NCI-H446 treated with DMSO at 0.1 percent for 48 hours (cell line): Measurements from ENCODE around the gene MTX2.
"Not testable (repeated sequence)": the region's sequence is repeated elsewhere in the genome, so short reads cannot be mapped to it uniquely, and the experiment has no call there.

Source experiments
- DNase-seq: peaks from one replicate; lab custom pipeline; 2025; lab: John Stamatoyannopoulos, UW

MTX2 gene

GRCh38 chr2:176291335-176291734 lies 22.1 kb downstream of the MTX2 start:
- DNase-seq: no peak

DNA sequence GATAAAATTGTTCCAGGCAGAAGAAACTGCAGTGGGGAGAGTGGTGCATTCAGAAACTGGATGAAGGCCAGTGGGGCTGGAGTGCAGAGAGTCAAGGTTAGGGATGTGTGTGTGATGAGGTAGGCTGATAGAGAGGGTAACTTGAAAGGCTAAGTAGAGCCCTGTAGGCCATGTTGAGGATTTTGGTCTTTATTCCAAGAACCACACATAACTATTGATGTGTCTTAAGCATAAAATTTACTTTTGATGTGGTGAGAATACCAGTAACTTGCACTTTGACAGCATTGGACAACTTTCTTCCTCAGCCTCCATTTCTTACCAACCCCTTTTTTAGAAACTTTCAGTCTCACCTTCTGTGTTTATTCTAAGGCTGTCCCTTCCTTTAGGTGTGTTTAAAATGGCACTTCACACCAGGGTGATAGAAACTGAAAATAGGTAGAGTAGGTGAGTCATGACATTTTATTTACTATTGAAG lies 22.6 kb downstream of the MTX2 start:
- no peak for DNase-seq

DNA sequence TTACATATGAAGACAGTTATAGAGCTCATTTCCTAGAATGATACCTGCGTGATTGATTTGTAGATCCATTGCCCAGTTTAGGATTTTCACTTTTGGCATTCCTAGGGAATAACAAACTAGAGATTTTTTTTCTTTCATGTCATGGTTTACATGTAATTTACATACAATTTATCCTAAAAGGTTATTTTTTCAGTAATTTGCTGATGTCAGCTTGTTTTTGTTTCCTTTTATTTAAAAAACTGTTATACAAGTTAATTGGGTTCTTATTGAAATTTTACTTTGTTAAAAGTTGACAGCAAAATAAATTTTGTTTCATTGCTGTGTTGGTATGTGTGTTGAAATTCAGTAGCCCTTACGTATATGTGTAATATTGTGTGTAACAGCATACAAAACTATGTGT lies 23.4 kb downstream of the MTX2 start:
- DNase-seq: no peak

DNA sequence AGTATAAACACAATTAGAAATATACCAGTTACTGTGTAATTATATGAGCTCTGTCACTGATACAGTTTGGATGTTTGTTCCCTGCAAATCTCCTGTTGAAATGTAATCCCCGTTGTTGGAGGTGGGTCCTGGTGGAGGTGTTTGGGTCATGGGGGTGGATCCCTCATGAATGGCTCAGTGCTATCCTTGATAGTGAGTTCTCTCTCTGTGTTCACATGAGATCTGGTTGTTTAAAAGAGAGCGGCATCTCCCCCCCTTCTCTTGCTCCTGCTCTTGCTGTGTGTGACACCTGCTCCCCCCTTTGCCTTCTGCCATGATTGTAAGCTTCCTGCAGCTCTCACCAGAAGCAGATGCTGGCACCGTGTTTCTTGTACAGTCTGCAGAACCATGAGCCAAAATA lies 24.1 kb downstream of the MTX2 start:
- DNase-seq: no peak

DNA sequence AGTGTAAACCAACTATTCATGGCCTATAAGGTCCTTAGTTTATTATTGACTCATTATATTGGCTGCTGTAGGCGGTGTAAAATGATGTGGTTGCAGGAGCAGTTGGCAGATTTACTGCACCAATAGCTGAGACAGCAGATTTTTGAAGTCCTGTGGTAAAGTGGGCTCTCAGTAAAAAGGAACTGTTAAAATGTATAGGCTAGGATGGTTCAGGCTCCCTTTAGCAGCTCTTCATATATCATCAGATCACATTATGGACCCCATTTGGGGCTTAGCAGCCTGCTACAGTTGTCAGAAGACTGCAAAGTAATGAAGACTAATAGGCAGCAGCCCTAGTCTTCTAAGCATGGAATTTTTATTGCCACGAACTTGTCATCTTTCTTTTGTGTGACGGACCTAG lies 27.8 kb downstream of the MTX2 start:
- DNase-seq: no peak

- no peak for DNase-seq
Measured at GRCh38 chr2:176297737-176298136, 28.5 kb downstream of the MTX2 start.

DNA sequence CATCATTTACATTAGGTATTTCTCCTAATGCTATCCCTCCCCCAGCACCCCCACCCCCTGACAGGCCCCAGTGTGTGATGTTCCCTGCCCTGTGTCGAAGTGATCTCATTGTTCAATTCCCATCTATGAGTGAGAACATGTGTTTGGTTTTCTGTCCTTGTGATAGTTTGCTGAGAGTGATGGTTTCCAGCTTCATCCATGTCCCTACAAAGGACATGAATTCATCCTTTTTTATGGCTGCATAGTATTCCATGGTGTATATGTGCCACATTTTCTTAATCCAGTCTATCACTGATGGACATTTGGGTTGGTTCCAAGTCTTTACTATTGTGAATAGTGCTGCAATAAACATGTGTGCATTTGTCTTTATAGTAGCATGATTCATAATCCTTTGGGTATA lies 36.8 kb downstream of the MTX2 start:
- not testable (repeated sequence) for DNase-seq

GRCh38 chr2:176317199-176317598 lies 48.0 kb downstream of the MTX2 start:
- DNase-seq: no peak

DNA sequence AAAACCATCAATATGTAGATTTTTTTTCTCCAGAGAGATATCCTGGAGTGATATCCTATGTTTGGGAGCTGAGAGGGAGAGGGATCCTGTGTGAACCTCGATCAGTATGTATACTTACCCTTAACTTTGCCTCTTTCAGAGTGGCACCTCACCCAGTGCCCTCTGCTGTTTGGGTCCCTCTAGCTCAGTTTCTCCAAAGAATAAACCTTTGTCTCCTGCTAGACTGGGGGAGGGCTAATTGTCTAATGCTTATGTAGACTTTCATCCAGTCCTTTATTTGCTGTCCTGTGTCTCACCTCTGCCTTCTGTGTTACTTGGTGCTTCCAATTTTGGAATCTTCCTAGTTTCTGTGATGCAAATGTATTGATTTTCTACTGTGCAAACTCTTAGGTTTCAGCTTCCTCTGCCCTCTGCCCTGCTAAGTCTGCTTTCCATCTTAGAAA lies 48.4 kb downstream of the MTX2 start:
- DNase-seq: no peak

GRCh38 chr2:176321916-176322315 lies 52.7 kb downstream of the MTX2 start:
- no peak for DNase-seq

DNA sequence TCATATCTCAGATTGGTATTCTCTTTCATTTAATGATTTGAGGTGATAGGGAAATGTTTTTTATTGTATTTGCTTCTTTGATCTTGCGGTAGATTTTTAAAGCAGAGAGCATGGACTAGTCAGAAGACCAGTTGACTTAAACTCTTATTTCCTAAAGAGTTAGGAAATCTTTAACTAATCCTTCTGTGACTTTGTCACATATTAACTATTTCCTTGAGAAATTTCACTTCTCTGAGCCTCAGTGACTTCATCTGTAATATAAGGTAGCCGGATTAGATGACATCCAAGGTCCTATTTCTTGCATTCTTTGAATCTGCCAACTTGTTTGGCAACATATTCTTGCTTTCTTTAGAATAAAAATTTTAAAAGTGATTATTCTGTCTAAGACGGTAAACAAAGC lies 55.6 kb downstream of the MTX2 start:
- DNase-seq: no peak

GRCh38 chr2:176325732-176326131 lies 56.5 kb downstream of the MTX2 start:
- no peak for DNase-seq

DNA sequence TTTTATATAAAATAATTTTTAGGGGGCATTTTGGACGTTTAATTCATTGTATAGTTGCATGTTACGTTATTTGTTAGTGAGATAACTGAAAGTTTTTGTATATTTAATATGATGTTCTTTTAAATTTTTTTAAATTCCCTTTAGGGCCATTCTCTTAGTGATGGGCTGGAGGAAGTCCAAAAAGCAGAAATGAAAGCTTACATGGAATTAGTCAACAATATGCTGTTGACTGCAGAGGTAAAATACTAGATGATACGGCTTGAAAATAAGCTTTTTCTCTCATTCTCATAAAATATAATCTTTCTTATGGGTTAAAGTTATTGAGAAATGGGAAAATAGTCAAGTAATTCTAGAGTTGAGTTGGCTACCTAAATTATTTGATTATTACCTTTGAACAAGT lies 58.9 kb downstream of the MTX2 start:
- no peak for DNase-seq

DNA sequence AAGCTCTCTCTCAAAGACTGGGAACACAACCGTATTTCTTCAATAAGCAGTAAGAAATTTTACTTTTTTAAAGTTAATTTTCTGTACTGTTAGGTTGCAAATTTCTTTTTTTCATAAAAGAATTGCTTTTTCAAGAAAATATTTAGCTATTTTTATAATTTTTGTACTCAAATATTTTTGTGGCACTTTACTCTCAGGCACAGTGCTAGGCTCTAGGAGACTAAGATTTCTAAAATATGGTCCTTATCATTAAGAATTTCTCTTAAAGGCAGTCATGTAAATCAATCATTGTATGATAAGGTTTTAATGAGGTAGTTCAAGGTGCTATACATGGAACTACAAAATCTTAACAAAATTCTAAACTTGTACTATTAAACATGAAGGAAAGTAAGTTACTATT lies 61.4 kb downstream of the MTX2 start:
- no peak for DNase-seq

DNA sequence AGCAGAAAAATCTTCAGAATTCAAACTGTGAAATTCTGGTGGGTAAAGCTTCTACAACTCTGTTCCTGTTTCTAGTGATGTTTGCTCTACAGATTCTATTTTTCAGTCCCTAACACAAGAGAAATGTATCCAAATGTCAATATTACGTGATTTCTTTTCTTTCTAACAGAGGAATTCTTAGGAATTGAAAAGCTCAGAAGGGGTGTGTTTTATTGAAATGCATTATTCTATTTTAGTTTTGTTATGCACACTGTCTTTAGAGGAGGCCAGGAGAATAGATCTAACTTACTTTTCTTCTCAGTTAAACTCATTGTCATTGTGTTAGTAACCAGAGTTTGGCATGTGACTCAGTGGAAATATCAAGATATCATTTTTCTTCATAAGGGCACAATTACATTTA lies 62.4 kb downstream of the MTX2 start:
- DNase-seq: no peak

DNA sequence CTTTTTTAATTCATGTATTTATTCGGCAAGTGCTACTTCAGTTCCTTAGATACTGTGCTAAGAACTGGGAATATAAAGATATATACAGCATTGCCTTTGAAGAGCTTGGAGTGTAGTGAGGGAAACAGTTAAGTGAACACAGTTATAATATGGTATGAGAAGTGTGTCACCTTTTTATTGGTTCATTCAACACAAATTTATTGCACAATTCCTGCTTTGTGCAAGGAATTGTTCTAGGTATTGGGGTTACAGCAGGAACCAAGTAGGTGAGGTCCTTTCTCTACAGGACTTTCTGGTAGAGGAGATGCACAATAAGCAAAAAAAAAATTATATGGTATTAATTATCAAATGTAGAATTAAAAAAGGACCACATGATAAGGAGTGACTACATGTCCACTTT lies 65.5 kb downstream of the MTX2 start:
- DNase-seq: no peak

DNA sequence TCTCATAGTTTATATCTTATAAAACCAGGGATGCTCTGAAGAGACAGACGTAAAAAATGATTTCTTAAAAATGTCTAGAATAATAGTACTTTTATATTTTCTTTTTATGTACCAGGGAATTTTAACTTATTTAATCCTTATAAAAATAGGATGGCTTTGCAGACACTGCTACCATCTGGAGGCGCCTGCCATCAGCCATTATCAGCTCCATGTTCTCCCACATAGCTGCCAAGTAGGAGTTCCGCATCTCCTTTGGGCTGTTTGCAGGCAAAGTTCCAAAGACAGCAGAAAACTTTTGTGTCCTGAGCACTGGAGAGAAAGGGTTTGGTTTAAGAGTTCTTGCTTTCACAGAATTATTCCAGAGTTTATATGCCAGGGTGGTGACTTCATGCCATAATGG lies 69.2 kb downstream of the MTX2 start:
- DNase-seq: no peak

- no peak for DNase-seq
Measured at GRCh38 chr2:176339208-176339607, 70.0 kb downstream of the MTX2 start.

DNA sequence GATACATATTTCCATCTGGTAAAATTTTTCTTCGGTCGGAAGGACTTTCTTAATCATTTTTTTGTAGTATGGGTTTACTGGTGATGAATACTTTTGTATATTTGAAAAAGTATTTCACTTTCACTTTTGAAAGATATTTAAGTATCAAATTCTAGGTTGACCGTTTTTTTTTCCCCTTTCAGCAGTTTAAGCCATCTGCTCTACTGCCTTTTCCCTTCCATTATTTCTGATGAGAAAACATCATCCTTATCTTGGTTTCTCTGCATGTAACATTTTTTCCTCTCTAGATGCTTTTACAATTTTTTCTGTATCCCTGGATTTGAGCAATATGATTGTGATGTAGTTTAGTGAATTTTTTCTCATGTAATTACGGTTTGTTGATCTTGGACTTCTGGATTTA lies 87.0 kb downstream of the MTX2 start:
- DNase-seq: no peak

DNA sequence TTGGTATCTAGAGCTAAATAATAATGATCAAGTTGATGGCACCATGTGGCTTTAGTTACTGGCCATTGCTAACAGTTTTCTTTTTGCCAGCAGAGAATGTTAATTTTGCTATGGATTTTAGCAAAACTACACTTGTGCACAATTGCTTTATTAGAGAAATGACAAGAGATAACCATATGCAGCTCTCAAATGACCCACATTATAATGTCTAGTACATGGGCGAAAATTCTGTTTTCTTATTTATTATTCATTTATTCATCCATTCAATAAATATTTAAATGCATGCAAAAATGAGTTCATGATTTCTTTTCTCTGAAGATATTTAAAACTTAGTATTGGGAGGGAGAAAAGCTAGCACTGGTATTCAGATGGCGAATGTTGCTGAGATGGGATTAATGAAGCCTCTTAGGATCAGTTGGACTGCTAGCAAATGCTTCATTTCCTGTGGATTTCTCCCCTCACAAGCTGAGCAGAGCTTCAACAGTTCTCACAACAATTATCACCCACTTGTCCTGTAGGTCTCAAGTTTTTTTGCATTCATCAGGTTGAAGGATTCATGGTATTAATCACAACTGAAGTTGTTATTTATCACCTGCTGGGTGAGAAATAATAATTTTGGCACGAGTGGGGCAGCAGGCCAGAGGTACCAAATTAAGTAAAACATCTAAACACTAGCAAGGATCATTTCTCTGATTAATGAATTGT lies 95.2 kb downstream of the MTX2 start:
- no peak for DNase-seq

- no peak for DNase-seq
Measured at GRCh38 chr2:176368349-176368748, 99.1 kb downstream of the MTX2 start.

GRCh38 chr2:176370467-176371171 lies 101.4 kb downstream of the MTX2 start:
- no peak for DNase-seq

DNA sequence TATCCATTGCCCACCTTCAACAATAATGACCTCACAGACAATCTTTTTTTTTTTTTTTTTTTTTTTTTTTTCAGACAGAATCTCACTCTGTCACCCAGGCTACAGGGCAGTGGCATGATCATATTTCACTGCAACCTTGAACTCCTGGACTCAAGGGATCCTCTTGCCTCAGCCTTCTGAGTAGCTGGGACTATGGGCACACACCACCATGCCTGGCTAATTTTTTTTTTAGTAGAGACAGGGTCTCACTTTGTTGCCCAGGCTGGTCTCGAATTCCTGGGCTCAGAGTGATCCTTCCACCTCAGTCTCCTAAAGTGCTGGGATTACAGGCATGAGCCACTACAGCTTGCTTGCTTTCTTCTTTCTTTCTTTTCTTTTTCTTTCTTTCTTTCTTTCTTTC lies 103.9 kb downstream of the MTX2 start:
- DNase-seq: not testable (repeated sequence)

DNA sequence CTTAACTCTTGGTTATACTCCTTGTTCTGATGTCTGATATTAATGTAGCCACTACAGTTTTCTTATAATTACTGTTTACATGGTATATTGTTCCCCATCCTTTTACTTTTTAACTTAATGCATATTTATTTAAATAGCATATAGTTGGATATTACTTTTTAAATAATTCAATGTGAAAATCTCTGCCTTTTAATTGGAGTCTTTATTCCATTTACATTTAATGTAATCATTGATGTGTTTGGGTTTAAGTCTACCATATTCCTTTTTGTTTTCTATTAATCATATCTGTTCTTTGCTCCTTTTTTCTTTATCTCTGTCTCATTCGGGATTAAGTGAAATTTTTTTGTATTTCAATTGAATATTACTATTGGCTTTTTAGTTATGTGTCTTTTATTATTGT lies 109.1 kb downstream of the MTX2 start:
- DNase-seq: no peak
